Neuronal stem cell (in vitro differentiated cells): ENCODE results near the gene PRSS12. TPM values are rescaled to one million over a fixed set of nuclear protein-coding genes. Genes with fewer than 3 reads are reported as not detected.

ENCODE experiments used
- small RNA-seq: library from polyadenylated mRNA; stranded (forward); fragments of <200 nt; extraction: miRNeasy Mini kit (QIAGEN cat#:217004); gene quantifications from one replicate; pipeline ENCODE3, GENCODE V24; 2013; ENCODE audit not compliant: insufficient read depth

Gene PRSS12

Small RNA genes lying within 50 kb of the gene (small RNA-seq; reads per million reads assigned to genes)
- not detected for gene SNORA24
